Measurements from ENCODE around the gene RAB3GAP1. TPM values are rescaled to one million over a fixed set of nuclear protein-coding genes. Genes with fewer than 3 reads are reported as not detected.

Gene RAB3GAP1
- total RNA-seq, 2 donors from 2014 or later = 28.5 to 29.6 TPM

DNA sequence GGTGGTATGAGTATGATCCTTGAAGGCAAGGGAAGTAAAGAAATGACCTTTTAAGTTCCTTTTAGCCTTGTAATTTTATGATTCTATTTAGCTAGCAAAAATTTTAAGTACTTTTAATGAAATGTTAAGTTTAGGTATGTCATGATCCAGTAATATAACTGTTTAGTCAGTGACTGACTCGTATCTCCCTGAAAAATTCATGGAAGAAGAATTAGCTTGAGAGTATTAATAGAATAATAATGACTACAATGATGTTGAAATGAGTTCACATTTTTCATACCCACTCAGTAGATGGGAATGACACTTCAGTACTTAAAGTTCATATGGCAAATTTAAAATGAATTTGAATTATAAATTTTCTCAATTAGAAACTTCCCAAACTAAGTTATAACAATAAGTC lies 14.6 kb downstream of the RAB3GAP1 start:
- no peak overlapping the region for H3K4me3 Mint-ChIP-seq
- peaks cover 78% of the 10 kb centered on the region for H3K36me3 Mint-ChIP-seq (ENCODE audit: low read depth)
- no peak overlapping the region for H3K4me3 ChIP-seq (ENCODE audit: low read length)
- TF ChIP-seq, protein P1, sequence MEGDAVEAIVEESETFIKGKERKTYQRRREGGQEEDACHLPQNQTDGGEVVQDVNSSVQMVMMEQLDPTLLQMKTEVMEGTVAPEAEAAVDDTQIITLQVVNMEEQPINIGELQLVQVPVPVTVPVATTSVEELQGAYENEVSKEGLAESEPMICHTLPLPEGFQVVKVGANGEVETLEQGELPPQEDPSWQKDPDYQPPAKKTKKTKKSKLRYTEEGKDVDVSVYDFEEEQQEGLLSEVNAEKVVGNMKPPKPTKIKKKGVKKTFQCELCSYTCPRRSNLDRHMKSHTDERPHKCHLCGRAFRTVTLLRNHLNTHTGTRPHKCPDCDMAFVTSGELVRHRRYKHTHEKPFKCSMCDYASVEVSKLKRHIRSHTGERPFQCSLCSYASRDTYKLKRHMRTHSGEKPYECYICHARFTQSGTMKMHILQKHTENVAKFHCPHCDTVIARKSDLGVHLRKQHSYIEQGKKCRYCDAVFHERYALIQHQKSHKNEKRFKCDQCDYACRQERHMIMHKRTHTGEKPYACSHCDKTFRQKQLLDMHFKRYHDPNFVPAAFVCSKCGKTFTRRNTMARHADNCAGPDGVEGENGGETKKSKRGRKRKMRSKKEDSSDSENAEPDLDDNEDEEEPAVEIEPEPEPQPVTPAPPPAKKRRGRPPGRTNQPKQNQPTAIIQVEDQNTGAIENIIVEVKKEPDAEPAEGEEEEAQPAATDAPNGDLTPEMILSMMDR (conservative IDR thresholded peaks at IDR 0.05) = no peak
- 100% methylated on average over 1 of the region's 1 CpG; no CpG with 5 or more reads in 1 of the 2 experiments for WGBS, 2 experiments (ENCODE audit: insufficient coverage in 1 of 2, insufficient read length in 1 of 2)
- H3K27ac ChIP-seq (ENCODE audit: low read depth, low read length) = no peak overlapping the region
- H3K27me3 Mint-ChIP-seq (ENCODE audit: insufficient read depth) = no peaks in the 10 kb centered on the region
- H3K9me3 ChIP-seq (ENCODE audit: control insufficient read depth, low read length) = peaks cover 58% of the 10 kb centered on the region
- peaks cover 36% of the 10 kb centered on the region for H3K9me3 Mint-ChIP-seq
- H3K4me1 Mint-ChIP-seq = no peaks in the 10 kb centered on the region
- H3K27ac Mint-ChIP-seq = no peak overlapping the region
- H3K36me3 ChIP-seq (ENCODE audit: control insufficient read depth, insufficient read depth, low read length) = peaks cover 72% of the 10 kb centered on the region
- no peaks in the 10 kb centered on the region for H3K4me1 ChIP-seq (ENCODE audit: control insufficient read depth, insufficient read depth, low read length)
- no peak overlapping the region for H3K9ac ChIP-seq (ENCODE audit: extremely low read depth, low read length, poor library complexity, severe bottlenecking)
- no peaks in the 10 kb centered on the region for H3K27me3 ChIP-seq (ENCODE audit: control insufficient read depth, insufficient read depth, low read length, poor library complexity, severe bottlenecking)
- no peak for DNase-seq

DNA sequence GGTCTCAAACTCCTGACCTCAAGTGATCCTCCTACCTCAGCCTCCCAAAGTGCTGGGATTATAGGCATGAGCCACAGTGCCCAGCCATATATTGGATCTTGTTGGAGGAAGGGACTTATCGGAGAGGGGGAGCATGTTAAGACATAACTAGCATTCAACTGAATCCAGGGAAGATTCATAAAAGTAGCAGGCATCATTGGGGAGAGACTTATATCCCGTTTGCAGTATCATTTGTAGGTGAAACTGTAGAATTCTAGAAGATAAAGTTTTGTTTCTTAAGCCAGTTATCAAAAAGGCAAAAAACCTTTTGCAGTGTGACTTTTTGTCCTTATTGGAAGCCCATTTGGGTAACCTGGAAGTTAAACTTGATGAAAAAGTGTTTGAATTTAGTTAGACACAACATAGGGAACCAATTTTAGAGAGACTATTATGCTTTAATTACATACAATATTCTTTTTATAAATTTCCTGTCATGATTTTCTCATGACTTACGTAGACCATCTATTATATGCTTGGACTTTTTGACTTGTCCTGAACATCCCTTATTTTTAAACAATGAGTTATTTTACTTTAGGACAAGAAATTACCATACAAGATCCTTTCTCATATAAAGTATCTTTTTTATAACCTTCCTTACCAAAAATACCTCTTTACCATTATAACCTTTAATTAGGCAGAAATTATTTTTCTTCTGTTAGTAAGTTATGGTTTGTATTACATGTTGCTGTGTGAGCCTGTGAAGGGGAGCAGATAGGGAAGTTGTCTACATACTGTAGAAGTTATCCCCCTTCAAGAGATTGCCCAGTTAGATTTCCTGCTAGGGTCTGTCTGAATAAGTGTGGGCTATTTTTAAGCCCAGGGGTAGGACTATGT lies 20.3 kb downstream of the RAB3GAP1 start:
- Mint-ChIP-seq H3K9me3 (peaks cover 86% of the 10 kb centered on the region), H3K36me3 (ENCODE audit: low read depth) (peaks cover 85% of the 10 kb centered on the region), H3K27me3 (ENCODE audit: insufficient read depth) (no peaks in the 10 kb centered on the region), H3K4me3 (no peak overlapping the region), H3K27ac (no peak overlapping the region), H3K4me1 (no peaks in the 10 kb centered on the region)
- Histone ChIP-seq H3K9ac (ENCODE audit: extremely low read depth, low read length, poor library complexity, severe bottlenecking) (no peak overlapping the region), H3K9me3 (ENCODE audit: control insufficient read depth, low read length) (peaks cover 83% of the 10 kb centered on the region), H3K27me3 (ENCODE audit: control insufficient read depth, insufficient read depth, low read length, poor library complexity, severe bottlenecking) (no peaks in the 10 kb centered on the region), H3K4me3 (ENCODE audit: low read length) (peak overlapping the region; percentile 52), H3K36me3 (ENCODE audit: control insufficient read depth, insufficient read depth, low read length) (peaks cover 66% of the 10 kb centered on the region), H3K27ac (ENCODE audit: low read depth, low read length) (no peak overlapping the region), H3K4me1 (ENCODE audit: control insufficient read depth, insufficient read depth, low read length) (no peaks in the 10 kb centered on the region)
- no peak for DNase-seq
- WGBS, 2 experiments (ENCODE audit: insufficient coverage in 1 of 2, insufficient read length in 1 of 2) = 95 to 99% methylated on average over 3 of the region's 3 CpGs
- TF ChIP-seq, protein P1 (conservative IDR thresholded peaks at IDR 0.05) = no peak

DNA sequence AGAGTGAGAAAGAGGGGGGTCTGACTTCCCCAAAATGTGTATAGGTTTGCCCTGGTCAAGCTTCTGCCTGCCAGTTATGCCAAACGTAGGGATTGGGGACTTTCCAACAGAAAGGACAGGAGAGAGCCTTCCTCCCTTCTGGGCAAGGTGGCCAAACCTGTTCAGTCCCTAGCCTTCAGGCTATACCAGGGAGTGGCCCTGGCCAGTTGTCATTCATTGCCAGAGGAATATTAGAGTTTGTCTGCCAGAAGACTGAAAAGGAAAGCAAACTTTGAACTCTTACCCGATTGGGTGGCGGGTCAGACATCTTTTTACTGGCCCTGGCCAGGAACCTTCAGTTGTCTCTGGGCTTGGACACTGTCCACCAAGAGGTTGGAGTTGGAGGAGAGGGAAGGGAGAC lies 22.1 kb downstream of the RAB3GAP1 start:
- Mint-ChIP-seq H3K36me3 (ENCODE audit: low read depth) (peaks cover 84% of the 10 kb centered on the region), H3K27ac (no peak overlapping the region), H3K4me1 (no peaks in the 10 kb centered on the region), H3K27me3 (ENCODE audit: insufficient read depth) (no peaks in the 10 kb centered on the region), H3K4me3 (no peak overlapping the region), H3K9me3 (peaks cover 79% of the 10 kb centered on the region)
- no peaks in the 10 kb centered on the region for H3K4me1 ChIP-seq (ENCODE audit: control insufficient read depth, insufficient read depth, low read length)
- H3K9ac ChIP-seq (ENCODE audit: extremely low read depth, low read length, poor library complexity, severe bottlenecking) = no peak overlapping the region
- no peak for DNase-seq
- H3K27me3 ChIP-seq (ENCODE audit: control insufficient read depth, insufficient read depth, low read length, poor library complexity, severe bottlenecking) = no peaks in the 10 kb centered on the region
- peak overlapping the region; percentile 52 for H3K4me3 ChIP-seq (ENCODE audit: low read length)
- TF ChIP-seq, protein P1 (conservative IDR thresholded peaks at IDR 0.05) = no peak
- no peak overlapping the region for H3K27ac ChIP-seq (ENCODE audit: low read depth, low read length)
- H3K36me3 ChIP-seq (ENCODE audit: control insufficient read depth, insufficient read depth, low read length) = peaks cover 62% of the 10 kb centered on the region
- peaks cover 76% of the 10 kb centered on the region for H3K9me3 ChIP-seq (ENCODE audit: control insufficient read depth, low read length)
- 94 to 100% methylated on average over 1 to 3 of the region's 3 CpGs for WGBS, 2 experiments (ENCODE audit: insufficient coverage in 1 of 2, insufficient read length in 1 of 2)

All from endodermal cell (in vitro differentiated cells).